ENCODE results near the gene SIVA1.

SIVA1 gene, protein sequence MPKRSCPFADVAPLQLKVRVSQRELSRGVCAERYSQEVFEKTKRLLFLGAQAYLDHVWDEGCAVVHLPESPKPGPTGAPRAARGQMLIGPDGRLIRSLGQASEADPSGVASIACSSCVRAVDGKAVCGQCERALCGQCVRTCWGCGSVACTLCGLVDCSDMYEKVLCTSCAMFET

DNA sequence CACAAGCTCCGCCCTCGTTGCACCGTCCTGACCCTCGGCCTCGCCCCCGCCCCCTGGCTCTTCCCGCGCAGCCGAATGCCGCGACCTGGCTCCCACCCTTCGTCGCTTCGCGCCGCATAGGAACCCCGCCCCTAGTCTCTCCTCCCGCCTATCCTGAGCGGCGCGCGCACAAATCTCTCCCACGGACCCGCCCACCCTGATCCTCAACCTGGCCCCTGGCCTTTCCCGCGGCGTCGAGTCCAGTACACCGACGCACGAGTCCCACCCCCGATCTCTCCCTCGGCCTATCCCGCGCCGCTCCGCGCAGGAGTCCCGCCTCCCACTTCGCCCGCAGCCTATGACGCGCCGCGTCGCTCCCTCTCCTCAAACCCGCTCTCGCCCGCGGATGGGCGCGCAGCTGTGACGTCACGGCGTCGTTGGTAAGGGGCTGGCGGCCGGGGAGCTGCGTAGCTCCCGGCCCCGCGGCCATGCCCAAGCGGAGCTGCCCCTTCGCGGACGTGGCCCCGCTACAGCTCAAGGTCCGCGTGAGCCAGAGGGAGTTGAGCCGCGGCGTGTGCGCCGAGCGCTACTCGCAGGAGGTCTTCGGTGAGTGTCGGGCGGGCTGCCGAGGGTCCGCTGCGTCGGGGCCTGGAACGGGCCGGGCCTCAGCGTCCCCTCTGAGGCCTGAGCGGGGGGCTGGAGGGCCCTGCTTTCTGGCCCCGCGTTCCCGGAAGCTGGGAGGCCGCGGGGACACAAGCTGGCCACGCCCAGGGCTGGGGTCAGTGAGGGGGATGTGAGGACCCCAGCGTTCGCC is at the start of gene SIVA1:
TSS of gene SIVA1 (plus strand) at position 413 of the 793 bp plus-strand sequence. CDS start at position 468, 55 bp downstream.
- peak within 1 kb of the TSS; percentile 96 for H3K9ac ChIP-seq (ENCODE audit: low read depth, low read length)
- peaks cover 7% of the 10 kb centered on the region; the same call in 1 of the 2 replicates for H3K4me1 ChIP-seq (ENCODE audit: control insufficient read depth, insufficient read depth, low read length)
- no peaks in the 10 kb centered on the region for H3K27me3 ChIP-seq (ENCODE audit: control insufficient read depth, insufficient read depth, low read length)

DNA sequence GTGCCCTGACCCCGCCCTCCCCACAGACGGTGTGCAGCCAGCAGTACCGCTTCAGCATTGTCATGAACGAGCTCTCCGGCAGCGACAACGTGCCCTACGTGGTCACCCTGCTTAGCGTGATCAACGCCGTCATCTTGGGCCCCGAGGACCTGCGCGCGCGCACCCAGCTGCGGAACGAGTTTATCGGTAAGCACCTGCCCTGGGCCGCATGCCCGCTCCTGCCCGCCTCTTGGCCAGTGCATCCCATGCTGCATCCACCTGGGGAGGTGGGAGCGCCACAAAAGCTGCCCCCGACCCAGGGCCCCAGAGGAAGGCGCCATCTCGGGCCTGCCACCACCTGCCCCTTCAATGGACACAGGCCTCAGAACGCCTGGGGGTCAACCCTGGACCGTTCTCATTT is 49.7 kb upstream of the SIVA1 start:
- Histone ChIP-seq H3K9ac (ENCODE audit: low read depth, low read length) (no peak overlapping the region), H3K4me1 (ENCODE audit: control insufficient read depth, insufficient read depth, low read length) (peaks cover 17% of the 10 kb centered on the region)

More for the DNA sequence above, at the start of gene SIVA1:
- H3K9me3 ChIP-seq (ENCODE audit: control insufficient read depth, insufficient read depth, low read length), result peaks cover 13% of the 10 kb centered on the region; the same call in 1 of the 2 replicates
- H3K36me3 ChIP-seq (ENCODE audit: control insufficient read depth, insufficient read depth, low read length), result peaks cover 33% of the 10 kb centered on the region
- peak within 1 kb of the TSS; percentile 100 for H3K4me3 ChIP-seq (ENCODE audit: low read depth, low read length)
- peak within 1 kb of the TSS; percentile 85 for H3K27ac ChIP-seq (ENCODE audit: low read depth, low read length)

DNA sequence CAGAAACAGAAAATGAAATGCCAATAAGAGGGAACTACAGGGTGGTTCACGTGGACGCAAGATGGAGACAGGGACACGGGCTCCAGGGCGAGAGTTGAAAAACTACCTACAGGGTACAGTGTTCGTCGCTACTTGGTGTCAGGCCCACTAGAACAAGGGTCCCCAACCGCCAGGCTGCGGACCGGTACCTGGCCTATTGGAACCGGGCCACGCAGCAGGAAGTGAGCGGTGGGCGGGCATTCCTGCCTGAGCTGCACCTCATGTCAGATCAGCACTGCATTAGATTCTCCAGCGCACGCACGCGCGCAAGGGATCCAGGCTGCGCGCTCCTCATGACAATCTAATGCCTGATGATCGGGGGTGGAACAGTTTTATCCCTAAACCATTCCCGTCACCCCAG is 48.7 kb upstream of the SIVA1 start:
- H3K36me3 ChIP-seq (ENCODE audit: control insufficient read depth, insufficient read depth, low read length), result peaks cover 22% of the 10 kb centered on the region; the same call in 1 of the 2 replicates

More for the DNA sequence above, 49.7 kb upstream of the SIVA1 start:
- Histone ChIP-seq H3K27ac (ENCODE audit: low read depth, low read length) (no peak overlapping the region), H3K36me3 (ENCODE audit: control insufficient read depth, insufficient read depth, low read length) (peaks cover 22% of the 10 kb centered on the region; the same call in 1 of the 2 replicates), H3K27me3 (ENCODE audit: control insufficient read depth, insufficient read depth, low read length) (no peaks in the 10 kb centered on the region), H3K9me3 (ENCODE audit: control insufficient read depth, insufficient read depth, low read length) (peaks cover 9% of the 10 kb centered on the region), H3K4me3 (ENCODE audit: low read depth, low read length) (no peak overlapping the region)

DNA sequence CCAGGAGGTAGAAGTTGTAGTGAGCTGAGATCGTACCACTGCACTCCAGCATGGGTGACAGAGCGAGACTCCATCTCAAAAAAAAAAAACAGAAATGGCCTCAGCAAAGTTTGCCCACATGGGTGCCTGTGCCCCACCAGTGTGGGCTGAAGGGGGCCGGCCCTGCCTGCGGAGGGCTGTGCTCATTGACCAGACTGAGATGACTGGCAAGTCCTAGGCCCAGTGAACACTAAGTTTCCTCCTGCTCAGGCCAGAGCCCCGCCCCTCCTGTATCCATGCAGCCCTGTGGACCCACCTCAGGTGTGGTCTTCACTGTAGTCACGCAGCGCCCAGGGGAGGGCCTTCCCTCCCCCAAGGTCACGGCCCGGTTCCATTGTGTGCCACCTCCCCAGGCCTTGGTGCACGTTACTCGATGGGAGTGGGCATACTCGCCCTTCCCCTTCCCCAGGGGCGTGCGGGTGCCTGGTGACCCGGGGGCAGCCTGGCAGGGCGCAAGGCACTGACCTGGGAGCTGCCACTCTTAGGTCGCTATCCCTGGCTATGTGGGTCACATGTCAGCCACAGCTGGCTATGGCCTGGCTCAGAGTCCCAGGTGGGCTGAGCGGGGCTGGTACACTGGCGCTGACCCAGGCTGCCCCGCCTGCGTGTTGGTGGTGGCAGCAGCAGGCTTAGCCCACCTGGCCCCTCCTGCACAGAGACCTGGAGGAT is 47.5 kb upstream of the SIVA1 start:
- Histone ChIP-seq H3K9ac (ENCODE audit: low read depth, low read length) (no peak overlapping the region), H3K9me3 (ENCODE audit: control insufficient read depth, insufficient read depth, low read length) (peaks cover 9% of the 10 kb centered on the region), H3K27ac (ENCODE audit: low read depth, low read length) (no peak overlapping the region), H3K4me3 (ENCODE audit: low read depth, low read length) (no peak overlapping the region), H3K4me1 (ENCODE audit: control insufficient read depth, insufficient read depth, low read length) (peaks cover 10% of the 10 kb centered on the region), H3K27me3 (ENCODE audit: control insufficient read depth, insufficient read depth, low read length) (no peaks in the 10 kb centered on the region), H3K36me3 (ENCODE audit: control insufficient read depth, insufficient read depth, low read length) (peaks cover 26% of the 10 kb centered on the region)

More for the DNA sequence above, 48.7 kb upstream of the SIVA1 start:
- peaks cover 17% of the 10 kb centered on the region for H3K4me1 ChIP-seq (ENCODE audit: control insufficient read depth, insufficient read depth, low read length)
- no peak overlapping the region for H3K9ac ChIP-seq (ENCODE audit: low read depth, low read length)
- no peak overlapping the region for H3K4me3 ChIP-seq (ENCODE audit: low read depth, low read length)
- peaks cover 9% of the 10 kb centered on the region for H3K9me3 ChIP-seq (ENCODE audit: control insufficient read depth, insufficient read depth, low read length)
- H3K27me3 ChIP-seq (ENCODE audit: control insufficient read depth, insufficient read depth, low read length), result no peaks in the 10 kb centered on the region
- H3K27ac ChIP-seq (ENCODE audit: low read depth, low read length), result no peak overlapping the region

DNA sequence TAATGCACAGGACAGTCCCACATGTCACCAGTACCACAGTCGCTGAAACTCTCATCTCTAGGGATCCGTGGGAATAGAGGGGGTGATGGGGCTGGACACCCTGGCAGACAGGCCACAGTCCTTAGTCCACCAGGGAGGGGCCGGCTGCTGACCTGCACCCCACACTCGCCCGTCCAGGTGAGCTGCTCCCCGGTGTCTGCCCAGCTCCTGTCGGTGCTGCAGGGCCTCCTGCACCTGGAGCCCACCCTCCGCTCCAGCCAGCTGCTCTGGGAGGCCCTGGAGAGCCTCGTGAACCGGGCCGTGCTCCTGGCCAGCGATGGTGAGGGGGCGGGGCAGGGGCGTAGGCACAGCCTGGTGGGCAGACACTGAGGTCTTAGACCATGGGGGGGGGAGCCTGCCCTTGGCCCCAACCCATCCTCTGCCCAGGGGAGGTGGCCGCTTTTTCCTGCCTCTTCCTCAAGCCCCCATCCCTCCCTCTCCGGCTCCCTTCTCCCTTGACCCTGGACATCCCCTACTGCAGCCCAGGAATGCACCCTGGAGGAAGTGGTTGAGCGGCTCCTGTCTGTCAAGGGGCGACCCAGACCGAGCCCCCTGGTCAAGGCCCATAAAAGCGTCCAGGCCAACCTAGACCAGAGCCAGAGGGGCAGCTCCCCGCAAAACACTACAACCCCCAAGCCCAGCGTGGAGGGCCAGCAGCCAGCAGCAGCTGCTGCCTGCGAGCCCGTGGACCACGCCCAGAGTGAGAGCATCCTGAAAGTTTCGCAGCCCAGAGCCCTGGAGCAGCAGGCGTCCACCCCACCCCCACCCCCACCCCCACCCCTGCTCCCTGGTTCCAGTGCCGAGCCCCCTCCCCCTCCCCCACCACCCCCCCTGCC is 46.0 kb upstream of the SIVA1 start:
- H3K4me1 ChIP-seq (ENCODE audit: control insufficient read depth, insufficient read depth, low read length), result peaks cover 6% of the 10 kb centered on the region; the same call in 1 of the 2 replicates
- H3K36me3 ChIP-seq (ENCODE audit: control insufficient read depth, insufficient read depth, low read length), result peaks cover 38% of the 10 kb centered on the region
- H3K27me3 ChIP-seq (ENCODE audit: control insufficient read depth, insufficient read depth, low read length), result no peaks in the 10 kb centered on the region
- H3K9ac ChIP-seq (ENCODE audit: low read depth, low read length), result no peak overlapping the region
- H3K9me3 ChIP-seq (ENCODE audit: control insufficient read depth, insufficient read depth, low read length), result peaks cover 9% of the 10 kb centered on the region
- H3K27ac ChIP-seq (ENCODE audit: low read depth, low read length), result no peak overlapping the region
- no peak overlapping the region for H3K4me3 ChIP-seq (ENCODE audit: low read depth, low read length)

DNA sequence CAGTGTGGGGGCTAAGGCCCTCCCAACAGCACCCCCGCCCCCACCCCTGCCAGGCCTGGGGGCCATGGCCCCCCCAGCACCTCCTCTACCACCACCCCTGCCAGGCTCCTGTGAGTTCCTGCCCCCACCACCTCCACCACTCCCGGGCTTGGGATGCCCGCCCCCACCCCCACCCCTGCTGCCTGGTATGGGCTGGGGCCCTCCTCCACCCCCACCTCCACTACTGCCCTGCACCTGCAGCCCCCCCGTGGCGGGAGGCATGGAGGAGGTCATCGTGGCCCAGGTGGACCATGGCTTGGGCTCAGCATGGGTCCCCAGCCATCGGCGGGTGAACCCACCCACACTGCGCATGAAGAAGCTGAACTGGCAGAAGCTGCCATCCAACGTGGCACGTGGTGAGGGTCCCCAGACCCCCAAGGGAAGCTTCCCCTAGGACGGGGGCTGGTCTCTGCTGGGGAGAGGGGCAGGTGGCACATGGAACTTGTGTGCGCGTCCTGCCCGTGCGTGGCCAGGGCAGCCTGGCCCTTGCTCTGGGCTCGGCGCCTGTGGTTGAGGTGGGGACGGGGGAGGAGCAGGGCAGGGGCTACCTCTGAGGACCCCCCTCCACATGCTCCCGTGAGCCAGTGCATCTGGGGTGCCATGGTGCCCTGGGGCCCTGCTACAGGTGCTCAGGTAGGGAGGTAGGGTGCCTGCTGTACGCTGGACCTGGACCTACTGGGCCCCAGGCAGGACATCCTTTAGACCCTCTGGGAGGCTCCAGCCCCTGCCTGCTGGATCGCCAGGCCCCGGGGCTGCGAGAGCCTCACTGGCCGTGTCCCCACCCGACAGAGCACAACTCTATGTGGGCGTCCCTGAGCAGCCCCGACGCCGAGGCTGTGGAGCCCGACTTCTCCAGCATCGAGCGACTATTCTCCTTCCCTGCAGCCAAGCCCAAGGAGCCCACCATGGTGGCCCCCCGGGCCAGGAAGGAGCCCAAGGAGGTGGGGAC is 45.0 kb upstream of the SIVA1 start:
- Histone ChIP-seq H3K9me3 (ENCODE audit: control insufficient read depth, insufficient read depth, low read length) (peaks cover 9% of the 10 kb centered on the region), H3K36me3 (ENCODE audit: control insufficient read depth, insufficient read depth, low read length) (peaks cover 46% of the 10 kb centered on the region), H3K27me3 (ENCODE audit: control insufficient read depth, insufficient read depth, low read length) (no peaks in the 10 kb centered on the region), H3K4me1 (ENCODE audit: control insufficient read depth, insufficient read depth, low read length) (peaks cover 6% of the 10 kb centered on the region; the same call in 1 of the 2 replicates), H3K27ac (ENCODE audit: low read depth, low read length) (no peak overlapping the region), H3K4me3 (ENCODE audit: low read depth, low read length) (no peak overlapping the region), H3K9ac (ENCODE audit: low read depth, low read length) (no peak overlapping the region)

DNA sequence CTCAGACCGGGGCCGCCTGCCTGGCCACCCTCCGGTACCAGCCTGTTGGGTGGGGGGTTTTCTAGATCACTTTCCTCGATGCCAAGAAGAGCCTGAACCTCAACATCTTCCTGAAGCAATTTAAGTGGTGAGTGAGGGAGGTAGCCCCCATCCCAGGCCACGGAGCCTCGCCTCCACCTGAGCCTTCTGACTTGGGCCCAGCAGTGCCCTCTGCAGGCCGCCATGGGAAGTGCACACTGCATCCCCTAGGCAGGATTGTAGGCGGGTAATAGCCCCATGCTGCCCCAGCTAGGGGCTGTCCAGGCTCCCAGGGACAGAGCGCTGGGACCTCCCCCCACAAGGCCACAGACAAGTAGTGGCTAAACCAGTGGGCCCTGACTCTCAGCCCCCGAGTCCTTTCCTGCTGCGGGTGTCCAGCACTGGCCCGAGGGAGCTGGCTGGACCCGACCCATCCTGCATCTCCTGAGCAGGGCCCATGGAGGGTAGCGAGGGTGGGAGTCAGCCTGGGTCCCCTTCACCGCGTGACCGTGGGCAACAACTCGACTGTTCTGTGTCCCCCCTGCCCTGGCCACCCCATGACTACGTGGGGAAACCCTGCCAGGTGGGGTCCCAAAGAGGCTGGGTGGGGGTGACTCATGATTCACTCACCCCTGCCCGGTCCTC is 44.2 kb upstream of the SIVA1 start:
- Histone ChIP-seq H3K27me3 (ENCODE audit: control insufficient read depth, insufficient read depth, low read length) (no peaks in the 10 kb centered on the region), H3K4me1 (ENCODE audit: control insufficient read depth, insufficient read depth, low read length) (peaks cover 6% of the 10 kb centered on the region; the same call in 1 of the 2 replicates), H3K36me3 (ENCODE audit: control insufficient read depth, insufficient read depth, low read length) (peaks cover 44% of the 10 kb centered on the region), H3K27ac (ENCODE audit: low read depth, low read length) (no peak overlapping the region), H3K9ac (ENCODE audit: low read depth, low read length) (no peak overlapping the region), H3K4me3 (ENCODE audit: low read depth, low read length) (no peak overlapping the region), H3K9me3 (ENCODE audit: control insufficient read depth, insufficient read depth, low read length) (peaks cover 9% of the 10 kb centered on the region)

DNA sequence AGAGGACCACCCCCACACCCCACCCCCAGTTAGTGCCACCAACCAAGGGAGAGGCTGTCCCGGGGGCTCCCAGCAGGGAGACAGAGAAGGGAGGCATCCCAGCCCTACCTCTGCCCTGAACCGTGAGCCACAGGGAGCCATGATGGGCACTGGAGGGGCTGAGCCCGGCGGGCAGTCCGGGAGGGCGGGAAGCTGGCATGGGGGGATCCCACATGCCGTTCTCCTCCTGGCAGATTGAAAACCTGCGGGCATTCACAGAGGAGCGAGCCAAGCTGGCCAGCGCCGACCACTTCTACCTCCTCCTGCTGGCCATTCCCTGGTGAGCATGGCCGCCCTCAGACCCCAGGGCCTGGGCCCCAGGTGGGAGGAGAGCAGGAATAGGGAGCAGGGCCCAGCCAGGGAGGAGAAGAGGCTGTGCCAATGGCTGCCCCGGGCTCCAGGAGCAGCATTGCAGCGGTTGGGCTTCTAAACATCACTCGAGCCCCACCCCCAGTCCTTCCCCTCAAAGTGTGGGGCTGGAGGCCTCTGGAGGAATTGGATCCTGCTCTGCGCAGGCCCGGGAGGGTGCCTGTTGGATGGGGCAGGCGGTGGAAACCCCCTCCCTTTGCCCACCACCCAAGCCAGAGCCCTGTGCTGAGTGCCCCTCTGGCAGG is 43.4 kb upstream of the SIVA1 start:
- H3K4me3 ChIP-seq (ENCODE audit: low read depth, low read length), result no peak overlapping the region
- H3K9me3 ChIP-seq (ENCODE audit: control insufficient read depth, insufficient read depth, low read length), result peaks cover 2% of the 10 kb centered on the region
- peaks cover 6% of the 10 kb centered on the region; the same call in 1 of the 2 replicates for H3K4me1 ChIP-seq (ENCODE audit: control insufficient read depth, insufficient read depth, low read length)
- no peak overlapping the region for H3K27ac ChIP-seq (ENCODE audit: low read depth, low read length)
- H3K9ac ChIP-seq (ENCODE audit: low read depth, low read length), result no peak overlapping the region
- peaks cover 43% of the 10 kb centered on the region for H3K36me3 ChIP-seq (ENCODE audit: control insufficient read depth, insufficient read depth, low read length)
- H3K27me3 ChIP-seq (ENCODE audit: control insufficient read depth, insufficient read depth, low read length), result no peaks in the 10 kb centered on the region
